DMS79 (cell line): ENCODE results near the gene CNOT4.
"Not testable (repeated sequence)": the region's sequence is repeated elsewhere in the genome, so short reads cannot be mapped to it uniquely, and the experiment has no call there.

Experiments
- DNase-seq: peaks from one replicate; lab custom pipeline; 2025; lab: John Stamatoyannopoulos, UW

Gene CNOT4

GRCh38 chr7:135512135-135512887, 2.4 kb upstream of the CNOT4 start:
- DNase-seq: peak; percentile 6

- DNase-seq: no peak
Observed at GRCh38 chr7:135510592-135511183, 786 bp upstream of the CNOT4 start.

- DNase-seq: no peak
Observed at GRCh38 chr7:135509589-135509838, 388 bp downstream of the CNOT4 start.

GRCh38 chr7:135508883-135509588, 866 bp downstream of the CNOT4 start:
- peak; percentile 35 for DNase-seq

- no peak for DNase-seq
Observed at GRCh38 chr7:135501402-135501801, 8.5 kb downstream of the CNOT4 start.

GRCh38 chr7:135499818-135500217, 10.1 kb downstream of the CNOT4 start:
- no peak for DNase-seq

GRCh38 chr7:135497161-135497560, 12.7 kb downstream of the CNOT4 start:
- not testable (repeated sequence) for DNase-seq

- DNase-seq: no peak
Observed at GRCh38 chr7:135493362-135493761, 16.5 kb downstream of the CNOT4 start.

- no peak for DNase-seq
Observed at GRCh38 chr7:135492151-135492550, 17.8 kb downstream of the CNOT4 start.

- DNase-seq: no peak
Observed at GRCh38 chr7:135490783-135491182, 19.1 kb downstream of the CNOT4 start.

- DNase-seq: no peak
Observed at GRCh38 chr7:135489791-135490190, 20.1 kb downstream of the CNOT4 start.

- DNase-seq: no peak
Observed at GRCh38 chr7:135486261-135486920, 23.5 kb downstream of the CNOT4 start.

GRCh38 chr7:135481598-135481979, 28.3 kb downstream of the CNOT4 start:
- DNase-seq: no peak

- DNase-seq: no peak
Observed at GRCh38 chr7:135480966-135481597, 28.8 kb downstream of the CNOT4 start.

GRCh38 chr7:135475521-135475920, 34.4 kb downstream of the CNOT4 start:
- no peak for DNase-seq

GRCh38 chr7:135469705-135470104, 40.2 kb downstream of the CNOT4 start:
- not testable (repeated sequence) for DNase-seq

GRCh38 chr7:135467207-135467711, 42.6 kb downstream of the CNOT4 start:
- DNase-seq: no peak

- no peak for DNase-seq
Observed at GRCh38 chr7:135466442-135467206, 43.3 kb downstream of the CNOT4 start.

GRCh38 chr7:135463908-135464307, 46.0 kb downstream of the CNOT4 start:
- DNase-seq: no peak

- DNase-seq: no peak
Observed at GRCh38 chr7:135459951-135460567, 49.8 kb downstream of the CNOT4 start.

- DNase-seq: no peak
Observed at GRCh38 chr7:135459076-135459475, 50.8 kb downstream of the CNOT4 start.
